PC-9 (cell line): ENCODE measurements around the gene PCDHB11.
"Not testable (repeated sequence)": the region's sequence is repeated elsewhere in the genome, so short reads cannot be mapped to it uniquely, and the experiment has no call there.

ENCODE experiments used
- CTCF ChIP-seq: fragments of 200-600 bp; sonication (generic); conservative IDR thresholded peaks from 2 replicates; pipeline ENCODE4 v1.6.1; 2017; ENCODE audit warnings: mixed run types, antibody characterized with exemption, mild to moderate bottlenecking, moderate library complexity
- EZH2 ChIP-seq: fragments of 200-600 bp; sonication (generic); IDR thresholded peaks from 2 replicates; pipeline ENCODE4 v1.8.0; 2017; ENCODE audit warnings: antibody characterized with exemption, low read depth

GRCh38 chr5:141157901-141158300, 41.5 kb upstream of the PCDHB11 start:
- not testable (repeated sequence) for TF ChIP-seq CTCF, EZH2
